ENCODE results near the gene MAP3K6.

- TF ChIP-seq POLR2AphosphoS5 (IDR thresholded peaks at IDR 0.05), result peak in 2 of 3 donors; percentile 40 to 59
- peak; percentile 48 to 71 (median 62) for TF ChIP-seq CTCF (IDR thresholded peaks at IDR 0.05)
- no peak for TF ChIP-seq POLR2A (IDR thresholded peaks at IDR 0.05)
- no peak for TF ChIP-seq EP300 (IDR thresholded peaks at IDR 0.05; ENCODE audit: low read depth)
Measured at GRCh38 chr1:27402349-27402754, 35.6 kb upstream of the MAP3K6 start.

All from transverse colon (tissue), 4 donors.